ENCODE results near the gene TBC1D3B.
"Not testable (repeated sequence)": the region's sequence is repeated elsewhere in the genome, so short reads cannot be mapped to it uniquely, and the experiment has no call there.

TBC1D3B gene

GRCh38 chr17:36210439-36211211, 34.2 kb upstream of the TBC1D3B start, which contains the start of gene CCL4L2:
CCL4L2 (plus strand) TSS chr17:36211063.
- H3K4me3 ChIP-seq (ENCODE audit: low read length); H3K36me3 ChIP-seq (ENCODE audit: control insufficient read depth, insufficient read depth, low read length, severe bottlenecking); H3K9me3 ChIP-seq (ENCODE audit: control insufficient read depth, low read length); H3K27me3 ChIP-seq (replicated peaks; ENCODE audit: control insufficient read depth, insufficient read depth, low read length); H3K4me1 ChIP-seq (ENCODE audit: control insufficient read depth, insufficient read depth, low read length); H3K9ac ChIP-seq (ENCODE audit: low read length); DNase-seq (ENCODE audit: low read depth): not testable (repeated sequence)

GRCh38 chr17:36209575-36209974, 33.1 kb upstream of the TBC1D3B start:
- H3K4me3 ChIP-seq (ENCODE audit: low read length), result no peak overlapping the region
- no peaks in the 10 kb centered on the region for H3K27me3 ChIP-seq (replicated peaks; ENCODE audit: control insufficient read depth, insufficient read depth, low read length)
- H3K36me3 ChIP-seq (ENCODE audit: control insufficient read depth, insufficient read depth, low read length, severe bottlenecking), result no peaks in the 10 kb centered on the region
- no peak for DNase-seq (ENCODE audit: low read depth)
- no peaks in the 10 kb centered on the region for H3K4me1 ChIP-seq (ENCODE audit: control insufficient read depth, insufficient read depth, low read length)
- H3K9me3 ChIP-seq (ENCODE audit: control insufficient read depth, low read length), result no peaks in the 10 kb centered on the region
- H3K9ac ChIP-seq (ENCODE audit: low read length), result no peak overlapping the region

- not testable (repeated sequence) for H3K4me3 ChIP-seq (ENCODE audit: low read length); H3K9me3 ChIP-seq (ENCODE audit: control insufficient read depth, low read length); H3K27me3 ChIP-seq (replicated peaks; ENCODE audit: control insufficient read depth, insufficient read depth, low read length); H3K4me1 ChIP-seq (ENCODE audit: control insufficient read depth, insufficient read depth, low read length); H3K36me3 ChIP-seq (ENCODE audit: control insufficient read depth, insufficient read depth, low read length, severe bottlenecking); H3K9ac ChIP-seq (ENCODE audit: low read length); DNase-seq (ENCODE audit: low read depth)
These were observed 30.9 kb upstream of the TBC1D3B start for GRCh38 chr17:36207383-36207782.

GRCh38 chr17:36206486-36206821, 30.0 kb upstream of the TBC1D3B start:
- H3K36me3 ChIP-seq (ENCODE audit: control insufficient read depth, insufficient read depth, low read length, severe bottlenecking); H3K9ac ChIP-seq (ENCODE audit: low read length); H3K4me1 ChIP-seq (ENCODE audit: control insufficient read depth, insufficient read depth, low read length); H3K27me3 ChIP-seq (replicated peaks; ENCODE audit: control insufficient read depth, insufficient read depth, low read length); H3K4me3 ChIP-seq (ENCODE audit: low read length); H3K9me3 ChIP-seq (ENCODE audit: control insufficient read depth, low read length); DNase-seq (ENCODE audit: low read depth): not testable (repeated sequence)

- Histone ChIP-seq H3K9ac (ENCODE audit: low read length) (no peak overlapping the region), H3K4me3 (ENCODE audit: low read length) (no peak overlapping the region), H3K9me3 (ENCODE audit: control insufficient read depth, low read length) (no peaks in the 10 kb centered on the region), H3K27me3 (replicated peaks; ENCODE audit: control insufficient read depth, insufficient read depth, low read length) (no peaks in the 10 kb centered on the region), H3K4me1 (ENCODE audit: control insufficient read depth, insufficient read depth, low read length) (no peaks in the 10 kb centered on the region), H3K36me3 (ENCODE audit: control insufficient read depth, insufficient read depth, low read length, severe bottlenecking) (no peaks in the 10 kb centered on the region)
- no peak for DNase-seq (ENCODE audit: low read depth)
These were observed 29.4 kb upstream of the TBC1D3B start for GRCh38 chr17:36205637-36206485.

- H3K4me1 ChIP-seq (ENCODE audit: control insufficient read depth, insufficient read depth, low read length), result no peaks in the 10 kb centered on the region
- no peaks in the 10 kb centered on the region for H3K9me3 ChIP-seq (ENCODE audit: control insufficient read depth, low read length)
- no peak overlapping the region for H3K9ac ChIP-seq (ENCODE audit: low read length)
- H3K36me3 ChIP-seq (ENCODE audit: control insufficient read depth, insufficient read depth, low read length, severe bottlenecking), result no peaks in the 10 kb centered on the region
- no peak for DNase-seq (ENCODE audit: low read depth)
- H3K27me3 ChIP-seq (replicated peaks; ENCODE audit: control insufficient read depth, insufficient read depth, low read length), result no peaks in the 10 kb centered on the region
- no peak overlapping the region for H3K4me3 ChIP-seq (ENCODE audit: low read length)
These were observed 28.5 kb upstream of the TBC1D3B start for GRCh38 chr17:36204724-36205500.

- no peak for DNase-seq (ENCODE audit: low read depth)
These were observed 26.9 kb upstream of the TBC1D3B start for GRCh38 chr17:36203335-36203734.

GRCh38 chr17:36201506-36201905, 25.1 kb upstream of the TBC1D3B start:
- not testable (repeated sequence) for H3K9ac ChIP-seq (ENCODE audit: low read length); H3K36me3 ChIP-seq (ENCODE audit: control insufficient read depth, insufficient read depth, low read length, severe bottlenecking); H3K4me1 ChIP-seq (ENCODE audit: control insufficient read depth, insufficient read depth, low read length); H3K4me3 ChIP-seq (ENCODE audit: low read length); H3K9me3 ChIP-seq (ENCODE audit: control insufficient read depth, low read length); H3K27me3 ChIP-seq (replicated peaks; ENCODE audit: control insufficient read depth, insufficient read depth, low read length); DNase-seq (ENCODE audit: low read depth)

More at GRCh38 chr17:36203335-36203734, 26.9 kb upstream of the TBC1D3B start:
- no peak overlapping the region for H3K4me3 ChIP-seq (ENCODE audit: low read length)
- no peaks in the 10 kb centered on the region for H3K4me1 ChIP-seq (ENCODE audit: control insufficient read depth, insufficient read depth, low read length)
- H3K9me3 ChIP-seq (ENCODE audit: control insufficient read depth, low read length), result no peaks in the 10 kb centered on the region
- H3K36me3 ChIP-seq (ENCODE audit: control insufficient read depth, insufficient read depth, low read length, severe bottlenecking), result no peaks in the 10 kb centered on the region
- no peak overlapping the region for H3K9ac ChIP-seq (ENCODE audit: low read length)
- H3K27me3 ChIP-seq (replicated peaks; ENCODE audit: control insufficient read depth, insufficient read depth, low read length), result no peaks in the 10 kb centered on the region

GRCh38 chr17:36201102-36201501, 24.7 kb upstream of the TBC1D3B start:
- not testable (repeated sequence) for H3K27me3 ChIP-seq (replicated peaks; ENCODE audit: control insufficient read depth, insufficient read depth, low read length); H3K9ac ChIP-seq (ENCODE audit: low read length); H3K4me1 ChIP-seq (ENCODE audit: control insufficient read depth, insufficient read depth, low read length); DNase-seq (ENCODE audit: low read depth); H3K9me3 ChIP-seq (ENCODE audit: control insufficient read depth, low read length); H3K4me3 ChIP-seq (ENCODE audit: low read length); H3K36me3 ChIP-seq (ENCODE audit: control insufficient read depth, insufficient read depth, low read length, severe bottlenecking)

GRCh38 chr17:36198831-36199465, 22.5 kb upstream of the TBC1D3B start:
- Histone ChIP-seq H3K27me3 (replicated peaks; ENCODE audit: control insufficient read depth, insufficient read depth, low read length) (no peaks in the 10 kb centered on the region), H3K36me3 (ENCODE audit: control insufficient read depth, insufficient read depth, low read length, severe bottlenecking) (no peaks in the 10 kb centered on the region), H3K9ac (ENCODE audit: low read length) (no peak overlapping the region), H3K4me1 (ENCODE audit: control insufficient read depth, insufficient read depth, low read length) (no peaks in the 10 kb centered on the region), H3K4me3 (ENCODE audit: low read length) (no peak overlapping the region), H3K9me3 (ENCODE audit: control insufficient read depth, low read length) (no peaks in the 10 kb centered on the region)
- no peak for DNase-seq (ENCODE audit: low read depth)

- H3K4me1 ChIP-seq (ENCODE audit: control insufficient read depth, insufficient read depth, low read length), result peaks cover 3% of the 10 kb centered on the region
- H3K9me3 ChIP-seq (ENCODE audit: control insufficient read depth, low read length), result no peaks in the 10 kb centered on the region
- no peaks in the 10 kb centered on the region for H3K27me3 ChIP-seq (replicated peaks; ENCODE audit: control insufficient read depth, insufficient read depth, low read length)
- DNase-seq (ENCODE audit: low read depth), result no peak
- no peak overlapping the region for H3K4me3 ChIP-seq (ENCODE audit: low read length)
- H3K9ac ChIP-seq (ENCODE audit: low read length), result no peak overlapping the region
- no peaks in the 10 kb centered on the region for H3K36me3 ChIP-seq (ENCODE audit: control insufficient read depth, insufficient read depth, low read length, severe bottlenecking)
These were observed 20.9 kb upstream of the TBC1D3B start for GRCh38 chr17:36197387-36197703.

All from adipocyte (in vitro differentiated cells).